Endodermal cell (in vitro differentiated cells): ENCODE measurements around the gene SOS2. TPM values are rescaled to one million over a fixed set of nuclear protein-coding genes. Genes with fewer than 3 reads are reported as not detected.

Experiments
- DNase-seq: peaks from one replicate; pipeline ENCODE4 v3.0.0-alpha.2; 2017
- H3K27ac ChIP-seq: 2 replicates; pipeline ENCODE4 v1.5.1; 2013; ENCODE audit warnings: mild to moderate bottlenecking, low read depth, low read length, moderate library complexity
- H3K27me3 ChIP-seq: 2 replicates; pipeline ENCODE4 v1.6.1; 2013; ENCODE audit warnings: mild to moderate bottlenecking, low read length, moderate library complexity; ENCODE audit not compliant: insufficient read depth, control insufficient read depth, poor library complexity, severe bottlenecking
- H3K36me3 ChIP-seq: 2 replicates; pipeline ENCODE4 v1.7.0; 2013; ENCODE audit warnings: mild to moderate bottlenecking, low read length, moderate library complexity; ENCODE audit not compliant: control insufficient read depth, insufficient read depth
- H3K4me1 ChIP-seq: one replicate; pipeline ENCODE4 v1.7.0; 2013; ENCODE audit warnings: low read length; ENCODE audit not compliant: control insufficient read depth, insufficient read depth
- H3K4me3 ChIP-seq: 2 replicates; pipeline ENCODE4 v1.5.1; 2013; ENCODE audit warnings: mild to moderate bottlenecking, low read length, moderate library complexity
- H3K9ac ChIP-seq: 2 replicates; pipeline ENCODE4 v1.6.1; 2013; ENCODE audit warnings: mild to moderate bottlenecking, low read length, moderate library complexity; ENCODE audit not compliant: poor library complexity, severe bottlenecking; ENCODE audit errors: extremely low read depth
- H3K9me3 ChIP-seq: 2 replicates; pipeline ENCODE4 v1.6.1; 2013; ENCODE audit warnings: mild to moderate bottlenecking, low read length, moderate library complexity; ENCODE audit not compliant: control insufficient read depth
- H3K27ac Mint-ChIP-seq: 2 replicates; pipeline ENCODE4 v1.8.0; 2020; ENCODE audit warnings: mixed read lengths
- H3K27me3 Mint-ChIP-seq: 2 replicates; pipeline ENCODE4 v1.8.0; 2021; ENCODE audit warnings: mild to moderate bottlenecking, mixed read lengths; ENCODE audit not compliant: insufficient read depth
- H3K36me3 Mint-ChIP-seq: 2 replicates; pipeline ENCODE4 v1.8.0; 2020; ENCODE audit warnings: low read depth, mixed read lengths
- H3K4me1 Mint-ChIP-seq: 2 replicates; pipeline ENCODE4 v1.8.0; 2020; ENCODE audit warnings: mixed read lengths
- H3K4me3 Mint-ChIP-seq: 2 replicates; pipeline ENCODE4 v1.8.0; 2020; ENCODE audit warnings: mild to moderate bottlenecking, moderate library complexity, mixed read lengths
- H3K9me3 Mint-ChIP-seq: 2 replicates; pipeline ENCODE4 v1.8.0; 2020; ENCODE audit warnings: mild to moderate bottlenecking, mixed read lengths
- WGBS, 2 experiments: methylation state at CpG; one replicate each; pipeline versions ENCODE4 v1.1.5 to v1.1.7; 2013; ENCODE audit warnings: missing lambda C conversion rate in 2 of 2, mixed read lengths in 1 of 2; ENCODE audit not compliant: insufficient coverage in 1 of 2, insufficient read length in 1 of 2; 5-methylcytosine and 5-hydroxymethylcytosine counted together
- total RNA-seq, 2 donors: library from RNA; stranded (reverse); fragmentation: NEBNext Ultra II Directional in 1 of 2; extraction: Animal tissue kit (Norgen Biotek cat#: 25700) in 1 of 2; gene quantifications; 2 replicates in 1 of 2; 3 replicates in 1 of 2; pipeline ENCODE4 v1.2.1, GENCODE V29; 2021
- TF ChIP-seq, protein P1 (sequence below): fragments of 200-600 bp; sonication (generic); conservative IDR thresholded peaks from 2 replicates; pipeline ENCODE4 v1.5.0; 2021; ENCODE audit warnings: antibody characterized with exemption, mild to moderate bottlenecking

SOS2 gene
- total RNA-seq, 2 donors from 2014 or later: 19.6 to 20.4 TPM

DNA sequence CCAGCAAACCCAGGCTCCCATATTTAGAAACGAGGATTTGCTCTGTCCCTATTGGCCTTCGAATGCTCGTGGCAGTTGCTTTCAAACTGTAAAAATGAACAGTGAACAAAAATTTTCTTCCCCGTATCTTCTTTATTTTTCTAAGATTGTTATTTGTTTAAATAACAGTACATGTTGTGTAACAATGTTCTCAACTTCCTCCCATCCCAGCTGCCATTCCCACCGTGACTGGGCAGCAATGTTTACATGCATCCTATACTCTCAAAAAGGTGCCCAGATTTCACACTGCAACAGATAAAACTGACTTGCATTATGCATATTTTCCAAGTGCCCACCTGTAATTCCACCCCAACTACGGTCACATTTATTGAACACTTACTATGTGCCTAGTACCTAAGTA lies 127.8 kb downstream of the SOS2 start:
- H3K9me3 ChIP-seq: no peaks in the 10 kb centered on the region
- no peak overlapping the region for H3K4me3 ChIP-seq
- no peaks in the 10 kb centered on the region for H3K4me1 ChIP-seq
- H3K27ac Mint-ChIP-seq: no peak overlapping the region
- peaks cover 5% of the 10 kb centered on the region for H3K36me3 Mint-ChIP-seq
- WGBS, 2 experiments: 90 to 100% methylated on average over 4 to 5 of the region's 6 CpGs
- no peak overlapping the region for H3K9ac ChIP-seq
- TF ChIP-seq, protein P1, sequence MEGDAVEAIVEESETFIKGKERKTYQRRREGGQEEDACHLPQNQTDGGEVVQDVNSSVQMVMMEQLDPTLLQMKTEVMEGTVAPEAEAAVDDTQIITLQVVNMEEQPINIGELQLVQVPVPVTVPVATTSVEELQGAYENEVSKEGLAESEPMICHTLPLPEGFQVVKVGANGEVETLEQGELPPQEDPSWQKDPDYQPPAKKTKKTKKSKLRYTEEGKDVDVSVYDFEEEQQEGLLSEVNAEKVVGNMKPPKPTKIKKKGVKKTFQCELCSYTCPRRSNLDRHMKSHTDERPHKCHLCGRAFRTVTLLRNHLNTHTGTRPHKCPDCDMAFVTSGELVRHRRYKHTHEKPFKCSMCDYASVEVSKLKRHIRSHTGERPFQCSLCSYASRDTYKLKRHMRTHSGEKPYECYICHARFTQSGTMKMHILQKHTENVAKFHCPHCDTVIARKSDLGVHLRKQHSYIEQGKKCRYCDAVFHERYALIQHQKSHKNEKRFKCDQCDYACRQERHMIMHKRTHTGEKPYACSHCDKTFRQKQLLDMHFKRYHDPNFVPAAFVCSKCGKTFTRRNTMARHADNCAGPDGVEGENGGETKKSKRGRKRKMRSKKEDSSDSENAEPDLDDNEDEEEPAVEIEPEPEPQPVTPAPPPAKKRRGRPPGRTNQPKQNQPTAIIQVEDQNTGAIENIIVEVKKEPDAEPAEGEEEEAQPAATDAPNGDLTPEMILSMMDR: no peak
- H3K9me3 Mint-ChIP-seq: no peaks in the 10 kb centered on the region
- H3K27ac ChIP-seq: no peak overlapping the region
- no peaks in the 10 kb centered on the region for H3K27me3 ChIP-seq
- DNase-seq: no peak
- H3K4me1 Mint-ChIP-seq: no peaks in the 10 kb centered on the region
- no peaks in the 10 kb centered on the region for H3K27me3 Mint-ChIP-seq
- H3K4me3 Mint-ChIP-seq: no peak overlapping the region
- H3K36me3 ChIP-seq: peaks cover 5% of the 10 kb centered on the region

DNA sequence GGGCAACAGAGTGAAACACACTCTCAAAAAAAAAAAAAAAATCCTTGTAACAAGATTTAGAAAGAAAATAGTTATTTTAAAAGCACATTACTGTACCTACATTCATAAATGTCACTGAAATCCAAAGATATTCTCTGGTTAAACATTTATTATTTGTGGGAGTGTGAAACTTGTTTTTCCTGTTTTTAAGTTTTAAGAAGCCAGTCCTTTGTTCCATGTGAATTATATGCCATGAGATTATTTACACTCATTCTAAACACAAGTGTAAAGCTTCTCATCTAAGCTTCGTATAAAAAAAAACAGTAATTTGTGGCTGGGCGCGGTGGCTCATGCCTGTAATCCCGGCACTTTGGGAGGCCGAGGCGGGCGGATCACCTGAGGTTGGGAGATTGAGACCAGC lies 130.0 kb downstream of the SOS2 start:
- Mint-ChIP-seq H3K4me3 (no peak overlapping the region), H3K36me3 (no peaks in the 10 kb centered on the region), H3K27me3 (no peaks in the 10 kb centered on the region), H3K27ac (no peak overlapping the region), H3K4me1 (no peaks in the 10 kb centered on the region), H3K9me3 (no peaks in the 10 kb centered on the region)
- Histone ChIP-seq H3K27me3 (no peaks in the 10 kb centered on the region), H3K4me3 (no peak overlapping the region), H3K9ac (no peak overlapping the region), H3K4me1 (no peaks in the 10 kb centered on the region), H3K36me3 (no peaks in the 10 kb centered on the region), H3K9me3 (no peaks in the 10 kb centered on the region), H3K27ac (no peak overlapping the region)
- TF ChIP-seq, protein P1: no peak
- 84% methylated on average over 7 of the region's 7 CpGs; no CpG with 5 or more reads in 1 of the 2 experiments for WGBS, 2 experiments
- DNase-seq: no peak

DNA sequence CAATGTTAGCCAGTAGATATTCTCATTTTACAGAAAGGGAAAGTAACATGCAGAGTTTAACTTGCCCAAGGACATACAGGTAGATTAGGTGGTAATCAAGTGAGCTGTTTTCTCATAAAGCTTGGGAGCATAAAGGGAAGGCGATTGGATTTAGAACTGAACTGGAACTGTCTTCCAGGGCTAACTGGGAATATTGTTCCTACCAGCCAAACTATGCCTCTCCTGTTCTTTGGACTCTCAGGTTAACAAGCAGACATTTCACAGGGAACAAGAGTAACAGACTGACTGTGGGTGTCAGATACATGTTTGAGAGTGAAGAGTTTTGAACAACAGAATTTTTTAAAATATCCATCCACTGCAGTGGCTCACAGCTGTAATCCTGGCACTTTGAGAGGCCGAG lies 130.6 kb downstream of the SOS2 start:
- Histone ChIP-seq H3K4me1 (no peaks in the 10 kb centered on the region), H3K9ac (no peak overlapping the region), H3K27me3 (no peaks in the 10 kb centered on the region), H3K9me3 (no peaks in the 10 kb centered on the region), H3K4me3 (no peak overlapping the region), H3K27ac (no peak overlapping the region), H3K36me3 (no peaks in the 10 kb centered on the region)
- TF ChIP-seq, protein P1: no peak
- Mint-ChIP-seq H3K36me3 (peaks cover 2% of the 10 kb centered on the region), H3K4me3 (no peak overlapping the region), H3K27me3 (no peaks in the 10 kb centered on the region), H3K4me1 (no peaks in the 10 kb centered on the region), H3K9me3 (no peaks in the 10 kb centered on the region), H3K27ac (no peak overlapping the region)
- WGBS, 2 experiments: 83 to 100% methylated on average over 2 of the region's 2 CpGs
- no peak for DNase-seq
